Parathyroid adenoma (tissue), 2 donors: ENCODE results near the gene VCL.

Experiments
- H2AFZ ChIP-seq: fragments of 300-600 bp; sonication (generic); one replicate; pipeline ENCODE4 v1.7.0; 2017; ENCODE audit warnings: antibody characterized with exemption, mild to moderate bottlenecking
- H3K27ac ChIP-seq: fragments of 300-600 bp; sonication (generic); one replicate; pipeline ENCODE4 v1.7.0; 2017
- H3K27me3 ChIP-seq: fragments of 300-600 bp; sonication (generic); one replicate; pipeline ENCODE4 v1.7.0; 2017; ENCODE audit warnings: low read length; ENCODE audit not compliant: control insufficient read depth, insufficient read depth
- H3K36me3 ChIP-seq: fragments of 300-600 bp; sonication (generic); one replicate; pipeline ENCODE4 v1.7.0; 2017; ENCODE audit warnings: low read length; ENCODE audit not compliant: control insufficient read depth, insufficient read depth
- H3K4me1 ChIP-seq: fragments of 300-600 bp; sonication (generic); one replicate; pipeline ENCODE4 v1.7.0; 2017; ENCODE audit warnings: control low read depth
- H3K4me2 ChIP-seq: fragments of 300-600 bp; sonication (generic); one replicate; pipeline ENCODE4 v1.7.0; 2017; ENCODE audit warnings: low read length
- H3K4me3 ChIP-seq: fragments of 300-600 bp; sonication (generic); one replicate; pipeline ENCODE4 v1.7.0; 2017; ENCODE audit warnings: low read depth, low read length
- H3K79me2 ChIP-seq: fragments of 300-600 bp; sonication (generic); one replicate; pipeline ENCODE4 v1.7.0; 2017; ENCODE audit warnings: control low read depth
- H3K9ac ChIP-seq: fragments of 300-600 bp; sonication (generic); one replicate; pipeline ENCODE4 v1.7.0; 2017; ENCODE audit warnings: mild to moderate bottlenecking
- H3K9me3 ChIP-seq: fragments of 300-600 bp; sonication (generic); one replicate; pipeline ENCODE4 v1.7.0; 2017; ENCODE audit warnings: low read length; ENCODE audit not compliant: control insufficient read depth
- TF ChIP-seq, protein P1 (sequence below): fragments of 300-600 bp; sonication (generic); IDR thresholded peaks from one replicate; pipeline ENCODE4 v1.7.0; 2017; ENCODE audit warnings: antibody characterized with exemption, mild to moderate bottlenecking
- donor health status: primary hyperparathyroidism.

The VCL gene

DNA sequence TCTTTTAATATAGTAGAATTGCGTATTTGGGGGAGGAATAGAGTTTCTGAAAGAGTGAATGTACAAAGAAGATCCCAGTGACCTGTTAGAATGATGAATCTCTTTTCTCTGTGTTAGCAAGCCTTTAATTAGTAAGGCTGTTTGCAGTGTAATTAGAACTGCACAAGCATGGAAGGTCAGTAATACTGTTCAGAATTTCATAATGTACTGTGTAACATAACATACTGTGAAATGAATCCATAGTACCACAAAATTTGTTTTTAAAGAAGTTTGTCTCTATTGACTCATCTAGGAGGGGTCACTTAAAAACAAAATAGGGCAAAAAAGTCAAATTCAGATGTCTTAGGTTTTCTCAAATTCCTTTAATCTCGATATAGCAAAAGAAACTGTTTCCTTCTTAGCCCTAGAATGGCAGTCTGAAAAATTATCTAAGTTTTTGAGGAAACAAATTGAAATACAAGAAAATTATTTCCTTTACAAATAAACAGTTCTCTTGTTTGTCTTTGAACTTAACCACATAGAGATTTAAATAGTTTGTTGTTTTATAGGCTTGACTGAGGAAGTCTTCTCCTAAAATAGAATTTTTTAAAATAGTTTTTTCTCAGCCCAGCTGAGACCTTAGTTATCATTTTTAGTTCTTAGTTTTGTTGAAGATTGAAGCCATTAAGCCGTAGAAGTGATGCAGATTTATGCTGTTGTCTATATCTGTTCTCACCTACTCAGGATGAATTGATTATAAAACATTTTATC lies 165.6 kb downstream of the VCL start:
- no peak overlapping the region for H2AFZ ChIP-seq
- no peaks in the 10 kb centered on the region for H3K36me3 ChIP-seq
- no peaks in the 10 kb centered on the region for H3K9me3 ChIP-seq
- H3K27ac ChIP-seq, result no peak overlapping the region
- no peaks in the 10 kb centered on the region for H3K27me3 ChIP-seq
- H3K9ac ChIP-seq, result no peak overlapping the region
- peaks cover 9% of the 10 kb centered on the region for H3K79me2 ChIP-seq
- TF ChIP-seq, protein P1, sequence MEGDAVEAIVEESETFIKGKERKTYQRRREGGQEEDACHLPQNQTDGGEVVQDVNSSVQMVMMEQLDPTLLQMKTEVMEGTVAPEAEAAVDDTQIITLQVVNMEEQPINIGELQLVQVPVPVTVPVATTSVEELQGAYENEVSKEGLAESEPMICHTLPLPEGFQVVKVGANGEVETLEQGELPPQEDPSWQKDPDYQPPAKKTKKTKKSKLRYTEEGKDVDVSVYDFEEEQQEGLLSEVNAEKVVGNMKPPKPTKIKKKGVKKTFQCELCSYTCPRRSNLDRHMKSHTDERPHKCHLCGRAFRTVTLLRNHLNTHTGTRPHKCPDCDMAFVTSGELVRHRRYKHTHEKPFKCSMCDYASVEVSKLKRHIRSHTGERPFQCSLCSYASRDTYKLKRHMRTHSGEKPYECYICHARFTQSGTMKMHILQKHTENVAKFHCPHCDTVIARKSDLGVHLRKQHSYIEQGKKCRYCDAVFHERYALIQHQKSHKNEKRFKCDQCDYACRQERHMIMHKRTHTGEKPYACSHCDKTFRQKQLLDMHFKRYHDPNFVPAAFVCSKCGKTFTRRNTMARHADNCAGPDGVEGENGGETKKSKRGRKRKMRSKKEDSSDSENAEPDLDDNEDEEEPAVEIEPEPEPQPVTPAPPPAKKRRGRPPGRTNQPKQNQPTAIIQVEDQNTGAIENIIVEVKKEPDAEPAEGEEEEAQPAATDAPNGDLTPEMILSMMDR, result no peak
- no peak overlapping the region for H3K4me2 ChIP-seq
- no peak overlapping the region for H3K4me3 ChIP-seq
- no peaks in the 10 kb centered on the region for H3K4me1 ChIP-seq

DNA sequence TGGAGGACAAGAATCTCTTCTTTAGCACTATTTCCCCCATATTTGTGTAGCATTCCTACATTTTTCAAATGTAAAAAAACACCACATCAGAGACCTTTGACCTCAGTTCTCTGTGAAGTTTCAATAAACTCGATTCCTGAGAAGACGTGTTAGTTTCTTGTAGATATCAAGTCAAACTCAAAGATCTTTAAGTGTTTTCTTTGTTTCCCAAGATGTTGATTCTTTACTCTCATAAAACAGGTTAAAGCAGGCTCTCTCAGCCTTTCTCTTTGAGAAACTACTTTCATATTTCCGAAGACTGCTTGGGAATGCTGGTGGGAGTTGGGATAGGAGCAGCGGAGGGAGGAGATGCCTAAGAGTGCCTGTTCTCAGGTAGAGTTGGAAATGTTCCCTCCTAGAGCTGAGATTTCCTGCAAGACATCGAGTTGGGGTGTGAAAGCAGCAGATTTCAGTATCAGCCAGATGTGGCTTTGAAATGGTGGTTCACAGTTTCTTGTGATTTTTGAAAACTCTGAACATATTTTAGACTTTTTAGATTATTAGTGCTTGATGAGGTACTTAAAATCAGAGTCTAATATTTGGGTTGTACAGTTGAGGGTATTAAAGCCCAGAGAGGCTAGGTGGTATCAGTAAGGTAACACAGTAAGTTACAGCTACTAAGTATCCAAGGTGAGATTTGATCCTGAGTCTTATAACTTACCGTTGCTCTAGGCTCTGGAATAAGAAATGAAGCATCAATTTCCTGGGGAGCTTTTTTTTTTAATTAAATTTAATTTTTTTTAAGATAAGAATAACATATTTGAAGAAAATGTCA lies 167.0 kb downstream of the VCL start:
- H3K4me2 ChIP-seq, result no peak overlapping the region
- no peak overlapping the region for H3K27ac ChIP-seq
- TF ChIP-seq, protein P1, result no peak
- H3K4me1 ChIP-seq, result no peaks in the 10 kb centered on the region
- H3K27me3 ChIP-seq, result no peaks in the 10 kb centered on the region
- H3K36me3 ChIP-seq, result no peaks in the 10 kb centered on the region
- H3K4me3 ChIP-seq, result no peak overlapping the region
- no peak overlapping the region for H3K9ac ChIP-seq
- H3K9me3 ChIP-seq, result no peaks in the 10 kb centered on the region
- H2AFZ ChIP-seq, result no peak overlapping the region
- H3K79me2 ChIP-seq, result peaks cover 9% of the 10 kb centered on the region

- H3K79me2 ChIP-seq, result peaks cover 9% of the 10 kb centered on the region
- no peaks in the 10 kb centered on the region for H3K4me1 ChIP-seq
- no peaks in the 10 kb centered on the region for H3K9me3 ChIP-seq
- H3K9ac ChIP-seq, result no peak overlapping the region
- H3K36me3 ChIP-seq, result no peaks in the 10 kb centered on the region
- no peak overlapping the region for H3K4me2 ChIP-seq
- H3K27me3 ChIP-seq, result no peaks in the 10 kb centered on the region
- no peak overlapping the region for H2AFZ ChIP-seq
- H3K27ac ChIP-seq, result no peak overlapping the region
- TF ChIP-seq, protein P1, result no peak
- H3K4me3 ChIP-seq, result no peak overlapping the region
Measured at GRCh38 chr10:74165530-74165901, 167.6 kb downstream of the VCL start.

DNA sequence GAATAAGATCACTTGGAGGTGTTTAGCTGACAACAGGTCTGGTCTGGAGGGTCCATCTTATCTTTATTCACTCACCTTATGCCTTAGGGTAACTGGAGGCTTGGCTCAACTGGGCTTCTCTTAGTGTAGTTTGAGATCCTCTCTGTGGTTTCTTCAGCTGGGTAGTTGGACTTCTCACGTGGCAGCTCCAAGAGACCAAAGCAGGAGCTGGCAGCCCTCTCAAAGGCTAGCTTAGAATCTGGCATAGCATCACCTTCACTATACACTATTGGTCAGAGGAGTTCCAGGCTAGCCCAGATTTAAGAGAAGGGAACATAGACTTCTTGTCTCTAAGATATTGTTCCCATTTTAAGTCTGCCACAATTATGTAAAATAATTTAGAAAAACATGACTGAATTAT lies 169.5 kb downstream of the VCL start:
- Histone ChIP-seq H3K79me2 (peaks cover 5% of the 10 kb centered on the region), H3K9me3 (no peaks in the 10 kb centered on the region), H2AFZ (no peak overlapping the region), H3K4me3 (no peak overlapping the region), H3K9ac (no peak overlapping the region), H3K4me1 (no peaks in the 10 kb centered on the region), H3K27ac (no peak overlapping the region), H3K36me3 (no peaks in the 10 kb centered on the region), H3K4me2 (no peak overlapping the region), H3K27me3 (no peaks in the 10 kb centered on the region)
- TF ChIP-seq, protein P1, result no peak
